Stomach (tissue), 4 donors: Measurements from ENCODE around the gene TTC32.

Experiments
- CTCF ChIP-seq, 7 experiments: fragments of 450-650 bp in 4 of 7; fragments of 200-600 bp in 3 of 7; sonication (generic) in 3 of 7; IDR thresholded peaks; one replicate each; pipeline ENCODE4 v1.5.1; 2016 to 2019; ENCODE audit warnings: antibody characterized with exemption in 7 of 7, control low read depth in 2 of 7, mild to moderate bottlenecking in 1 of 7
- EP300 ChIP-seq: sonication (generic); formaldehyde crosslinking; IDR thresholded peaks from one replicate; pipeline ENCODE4 v1.6.1; 2017; ENCODE audit warnings: antibody characterized with exemption
- POLR2A ChIP-seq, 4 donors: fragments of 450-650 bp; IDR thresholded peaks; one replicate each; pipeline ENCODE4 v1.6.1; 2016; ENCODE audit warnings: antibody characterized with exemption in 4 of 4, control low read depth in 2 of 4, mild to moderate bottlenecking in 1 of 4, moderate library complexity in 1 of 4
- POLR2AphosphoS5 ChIP-seq, 3 donors: sonication (generic); formaldehyde crosslinking; IDR thresholded peaks; one replicate each; pipeline ENCODE4 v1.6.1; 2016; ENCODE audit warnings: antibody characterized with exemption in 3 of 3

GRCh38 chr2:19893520-19894133, 8.2 kb downstream of the TTC32 start:
- TF ChIP-seq CTCF (IDR thresholded peaks at IDR 0.05) (no peak), POLR2A (IDR thresholded peaks at IDR 0.05) (no peak), POLR2AphosphoS5 (IDR thresholded peaks at IDR 0.05) (no peak), EP300 (no peak)
